Osteoblast (primary cell): ENCODE results near the gene PCA3. TPM values are rescaled to one million over a fixed set of nuclear protein-coding genes. Genes with fewer than 3 reads are reported as not detected.

ENCODE experiments used
- DNase-seq: peaks from one replicate; pipeline ENCODE4 v3.0.0; 2011; ENCODE audit warnings: low spot score, mixed read lengths; ENCODE audit not compliant: insufficient read length; ENCODE audit errors: missing footprints
- H2AFZ ChIP-seq: 2 replicates; pipeline ENCODE4 v1.6.0; 2011; ENCODE audit warnings: mild to moderate bottlenecking, low read length
- H3K27ac ChIP-seq: 2 replicates; pipeline ENCODE4 v1.5.1; 2011; ENCODE audit warnings: mild to moderate bottlenecking, low read depth, low read length, moderate library complexity
- H3K27me3 ChIP-seq: 2 replicates; pipeline ENCODE4 v1.6.0; 2012; ENCODE audit warnings: mild to moderate bottlenecking, control low read depth, inconsistent platforms, low read length, moderate library complexity; ENCODE audit not compliant: insufficient read depth
- H3K36me3 ChIP-seq: 2 replicates; pipeline ENCODE4 v1.5.1; 2011; ENCODE audit warnings: mild to moderate bottlenecking, low read length, control low read depth, moderate library complexity; ENCODE audit not compliant: insufficient read depth
- H3K4me1 ChIP-seq: 2 replicates; pipeline ENCODE4 v1.5.1; 2011; ENCODE audit warnings: mild to moderate bottlenecking, low read length, control low read depth, moderate library complexity; ENCODE audit not compliant: insufficient read depth
- H3K4me2 ChIP-seq: 2 replicates; pipeline ENCODE4 v1.6.0; 2011; ENCODE audit warnings: mild to moderate bottlenecking, low read length; ENCODE audit not compliant: insufficient read depth
- H3K4me3 ChIP-seq: fragments of 200-600 bp; sonication (generic); 3 replicates; pipeline ENCODE4 v1.5.1; 2012; ENCODE audit warnings: mild to moderate bottlenecking, low read length, inconsistent platforms; ENCODE audit not compliant: insufficient read depth
- H3K79me2 ChIP-seq: 2 replicates; pipeline ENCODE4 v1.6.0; 2012; ENCODE audit warnings: mild to moderate bottlenecking, low read length, control low read depth, inconsistent platforms; ENCODE audit not compliant: insufficient read depth
- H3K9me3 ChIP-seq: 2 replicates; pipeline ENCODE4 v1.5.1; 2011; ENCODE audit warnings: low read depth, low read length, control low read depth
- H4K20me1 ChIP-seq: 2 replicates; pipeline ENCODE4 v1.6.0; 2012; ENCODE audit warnings: mild to moderate bottlenecking, low read length, control low read depth; ENCODE audit not compliant: insufficient read depth
- total RNA-seq: library from RNA; depleted of rRNA; stranded (reverse); fragments of >200 nt; gene quantifications from 2 replicates; pipeline ENCODE4 v1.2.3, GENCODE V29; 2012
- TF ChIP-seq, protein P1 (sequence below): IDR thresholded peaks from 2 replicates; pipeline ENCODE4 v1.5.1; 2011; ENCODE audit warnings: mild to moderate bottlenecking, low read depth, low read length, moderate library complexity; ENCODE audit errors: extremely low read depth

Gene PCA3
- total RNA-seq, 1 donor = 0.36 TPM

DNA sequence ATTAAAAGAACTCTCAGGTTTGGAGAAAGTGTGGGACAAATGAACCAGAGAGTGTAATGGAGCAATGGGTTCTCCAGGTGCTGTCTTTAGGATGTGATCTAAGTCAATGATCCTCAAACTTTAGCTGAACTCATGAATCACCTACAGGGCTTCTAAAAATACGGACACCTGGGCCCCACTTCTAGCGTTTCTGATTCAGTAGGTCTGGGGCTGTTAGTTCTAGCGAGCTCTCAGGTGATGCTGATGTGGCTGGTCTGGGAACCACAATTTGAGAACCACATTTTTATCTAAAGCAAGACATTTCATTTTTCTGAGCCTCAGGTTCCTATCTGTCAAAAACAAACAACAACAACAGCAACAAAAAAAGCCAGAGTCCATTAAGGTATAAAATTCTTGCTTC, 35.1 kb upstream of the PCA3 start:
- Histone ChIP-seq H3K4me2 (no peak overlapping the region), H3K36me3 (no peaks in the 10 kb centered on the region), H3K27me3 (peaks cover 5% of the 10 kb centered on the region), H3K4me3 (no peak overlapping the region), H4K20me1 (no peaks in the 10 kb centered on the region), H3K9me3 (no peaks in the 10 kb centered on the region), H3K27ac (no peak overlapping the region), H2AFZ (no peak overlapping the region), H3K4me1 (no peaks in the 10 kb centered on the region), H3K79me2 (no peaks in the 10 kb centered on the region)
- TF ChIP-seq, protein P1, sequence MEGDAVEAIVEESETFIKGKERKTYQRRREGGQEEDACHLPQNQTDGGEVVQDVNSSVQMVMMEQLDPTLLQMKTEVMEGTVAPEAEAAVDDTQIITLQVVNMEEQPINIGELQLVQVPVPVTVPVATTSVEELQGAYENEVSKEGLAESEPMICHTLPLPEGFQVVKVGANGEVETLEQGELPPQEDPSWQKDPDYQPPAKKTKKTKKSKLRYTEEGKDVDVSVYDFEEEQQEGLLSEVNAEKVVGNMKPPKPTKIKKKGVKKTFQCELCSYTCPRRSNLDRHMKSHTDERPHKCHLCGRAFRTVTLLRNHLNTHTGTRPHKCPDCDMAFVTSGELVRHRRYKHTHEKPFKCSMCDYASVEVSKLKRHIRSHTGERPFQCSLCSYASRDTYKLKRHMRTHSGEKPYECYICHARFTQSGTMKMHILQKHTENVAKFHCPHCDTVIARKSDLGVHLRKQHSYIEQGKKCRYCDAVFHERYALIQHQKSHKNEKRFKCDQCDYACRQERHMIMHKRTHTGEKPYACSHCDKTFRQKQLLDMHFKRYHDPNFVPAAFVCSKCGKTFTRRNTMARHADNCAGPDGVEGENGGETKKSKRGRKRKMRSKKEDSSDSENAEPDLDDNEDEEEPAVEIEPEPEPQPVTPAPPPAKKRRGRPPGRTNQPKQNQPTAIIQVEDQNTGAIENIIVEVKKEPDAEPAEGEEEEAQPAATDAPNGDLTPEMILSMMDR = no peak
- DNase-seq = no peak

DNA sequence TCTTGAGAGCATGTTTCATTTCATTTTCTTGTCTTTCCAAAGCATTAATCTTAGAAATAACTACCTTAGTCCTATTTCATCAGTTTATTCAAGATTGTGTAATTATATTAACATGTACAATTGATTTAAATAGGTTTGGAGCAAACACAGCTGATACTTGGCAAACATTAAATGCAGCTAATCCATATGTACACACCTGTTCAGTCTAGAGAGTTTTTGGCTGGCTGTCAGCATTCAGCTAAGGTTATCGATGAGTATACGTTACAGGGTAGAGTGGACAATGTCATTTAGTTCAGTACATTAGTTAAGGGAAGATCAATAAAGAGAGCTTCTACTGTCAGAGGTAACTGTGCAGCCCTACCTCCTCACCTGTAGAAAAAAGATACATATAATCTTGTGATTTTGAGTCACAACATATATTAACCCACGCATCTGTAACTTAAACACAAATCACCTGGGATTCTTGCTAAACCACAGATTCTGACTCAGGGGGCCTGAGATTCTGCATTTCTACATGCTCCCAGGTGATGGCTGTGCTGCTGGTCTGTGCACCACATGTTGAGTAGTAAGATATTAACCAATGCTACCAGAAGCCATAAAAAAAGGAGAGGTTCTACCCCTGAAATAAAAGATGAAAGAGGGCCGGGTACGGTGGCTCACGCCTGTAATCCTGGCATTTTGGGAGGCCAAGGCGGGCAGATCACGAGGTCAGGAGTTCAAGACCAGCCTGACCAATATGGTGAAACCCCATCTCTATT, 34.1 kb upstream of the PCA3 start:
- no peaks in the 10 kb centered on the region for H3K36me3 ChIP-seq
- no peak overlapping the region for H3K27ac ChIP-seq
- H3K9me3 ChIP-seq = no peaks in the 10 kb centered on the region
- H3K4me3 ChIP-seq = no peak overlapping the region
- H3K27me3 ChIP-seq = peaks cover 5% of the 10 kb centered on the region
- H3K79me2 ChIP-seq = no peaks in the 10 kb centered on the region
- no peak overlapping the region for H2AFZ ChIP-seq
- H3K4me2 ChIP-seq = no peak overlapping the region
- TF ChIP-seq, protein P1 = no peak
- no peaks in the 10 kb centered on the region for H3K4me1 ChIP-seq
- DNase-seq = no peak
- no peaks in the 10 kb centered on the region for H4K20me1 ChIP-seq

DNA sequence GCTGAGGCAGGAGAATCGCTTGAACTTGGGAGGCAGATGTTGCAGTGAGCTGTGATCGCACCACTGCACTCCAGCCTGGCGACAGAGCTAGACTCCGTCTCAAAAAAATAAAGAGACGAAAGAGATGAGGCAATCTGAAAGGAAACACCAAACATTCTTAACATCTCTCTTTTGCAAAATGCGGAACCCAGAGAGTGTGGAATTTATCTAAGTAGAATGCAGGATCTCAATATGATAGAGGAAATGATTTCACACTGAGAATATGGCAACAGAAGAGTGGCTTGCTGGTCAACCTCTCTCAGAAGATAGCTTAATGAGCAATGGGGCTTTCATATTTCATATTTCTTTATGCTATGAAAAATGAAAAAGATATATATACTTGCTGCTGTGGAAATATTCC, 33.4 kb upstream of the PCA3 start:
- Histone ChIP-seq H2AFZ (no peak overlapping the region), H3K27ac (no peak overlapping the region), H3K4me2 (no peak overlapping the region), H4K20me1 (no peaks in the 10 kb centered on the region), H3K79me2 (no peaks in the 10 kb centered on the region), H3K36me3 (no peaks in the 10 kb centered on the region), H3K4me1 (no peaks in the 10 kb centered on the region), H3K9me3 (no peaks in the 10 kb centered on the region), H3K4me3 (no peak overlapping the region), H3K27me3 (peaks cover 6% of the 10 kb centered on the region)
- DNase-seq = no peak
- TF ChIP-seq, protein P1 = no peak

DNA sequence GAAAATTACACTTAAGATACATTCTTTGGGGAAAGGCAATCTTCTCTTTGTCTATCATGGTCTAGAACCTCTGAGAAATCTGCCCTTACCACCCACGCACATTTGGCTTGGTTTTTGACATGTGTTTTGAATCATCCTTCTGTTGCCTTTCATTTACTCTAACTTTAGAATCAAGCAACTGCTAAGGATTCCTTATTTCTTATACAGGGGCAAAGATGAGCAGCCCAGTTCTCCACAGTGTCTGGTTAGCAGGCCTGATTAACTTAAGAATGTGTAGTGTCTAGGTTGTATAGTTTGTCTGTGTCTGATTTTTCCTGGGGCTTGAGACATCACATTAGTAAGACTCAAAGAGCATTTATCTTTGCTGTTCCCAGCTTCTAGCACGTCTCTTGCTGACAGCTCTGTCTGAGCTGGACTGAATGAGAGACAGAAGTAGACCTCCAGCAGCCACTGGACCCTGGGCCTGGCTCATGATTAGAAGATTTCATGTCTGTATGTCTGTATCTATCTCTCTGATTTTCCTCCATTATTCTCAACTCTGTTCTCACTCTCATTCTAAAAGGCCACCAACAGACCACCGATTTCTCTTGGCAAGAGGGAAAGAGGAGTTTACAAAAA, 31.8 kb upstream of the PCA3 start:
- no peaks in the 10 kb centered on the region for H4K20me1 ChIP-seq
- H3K4me2 ChIP-seq = no peak overlapping the region
- TF ChIP-seq, protein P1 = no peak
- no peaks in the 10 kb centered on the region for H3K4me1 ChIP-seq
- no peak overlapping the region for H2AFZ ChIP-seq
- no peaks in the 10 kb centered on the region for H3K36me3 ChIP-seq
- DNase-seq = no peak
- no peak overlapping the region for H3K4me3 ChIP-seq
- H3K79me2 ChIP-seq = no peaks in the 10 kb centered on the region
- H3K9me3 ChIP-seq = no peaks in the 10 kb centered on the region
- H3K27me3 ChIP-seq = peaks cover 9% of the 10 kb centered on the region
- H3K27ac ChIP-seq = no peak overlapping the region
